ENCODE measurements around the gene EPS8L1. TPM values are rescaled to one million over a fixed set of nuclear protein-coding genes. Genes with fewer than 3 reads are reported as not detected.

EPS8L1 gene
- polyA plus RNA-seq, 1 donor from 2014 or later = 25.5 TPM

DNA sequence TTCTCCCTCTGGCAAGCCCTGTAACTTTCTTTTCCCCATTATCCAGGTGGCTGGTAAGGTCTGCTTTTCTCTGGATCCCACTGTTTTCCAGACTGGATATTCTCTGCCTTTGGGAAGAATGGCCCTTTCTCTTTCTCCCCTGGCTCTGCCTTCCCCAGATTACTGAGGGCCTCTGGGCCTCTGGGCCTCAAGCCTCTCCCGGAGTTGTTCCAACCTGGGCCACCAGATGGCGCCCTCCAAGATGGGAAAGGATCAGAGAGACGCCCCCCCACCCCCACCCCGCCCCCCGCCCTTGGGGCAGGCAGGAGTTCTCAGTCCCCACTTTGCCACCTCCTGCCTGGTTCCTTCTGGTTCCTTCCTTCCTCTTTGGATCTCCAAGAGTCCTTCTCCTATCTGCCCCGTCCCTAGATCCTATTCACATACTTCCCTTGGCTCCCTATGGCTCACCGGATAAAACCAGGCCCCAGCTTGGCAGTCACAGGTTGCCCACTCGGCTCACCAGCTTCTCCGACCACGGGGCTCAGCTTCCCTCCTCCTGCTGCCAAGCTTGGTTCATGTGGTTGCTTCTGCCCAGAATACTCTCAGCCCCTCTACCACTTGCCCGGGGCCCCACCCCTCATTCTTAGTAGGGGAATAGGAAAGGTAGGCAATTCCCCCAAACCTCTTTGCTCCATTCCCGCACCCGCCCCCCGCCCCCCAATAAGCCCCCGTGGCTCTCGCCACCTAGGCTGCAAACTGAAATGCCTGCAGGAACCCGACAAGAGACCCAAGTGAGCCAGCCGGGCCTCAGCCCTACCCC lies 13.1 kb downstream of the EPS8L1 start:
- Histone ChIP-seq H2AFZ (ENCODE audit: low read depth, low read length) (no peak overlapping the region), H3K9me3 (ENCODE audit: low read length) (no peaks in the 10 kb centered on the region), H3K9me2 (ENCODE audit: insufficient read depth, low read length) (no peaks in the 10 kb centered on the region), H3K4me2 (ENCODE audit: low read length) (peak overlapping the region; percentile 63), H3K4me3 (ENCODE audit: low read length) (peak overlapping the region; percentile 90), H3K79me2 (replicated peaks; ENCODE audit: insufficient read depth, low read length) (peaks cover 3% of the 10 kb centered on the region), H3K27me3 (ENCODE audit: insufficient read depth, low read depth, low read length) (no peaks in the 10 kb centered on the region), H4K20me1 (ENCODE audit: insufficient read depth) (no peaks in the 10 kb centered on the region), H3K36me3 (ENCODE audit: insufficient read depth, low read length) (no peaks in the 10 kb centered on the region), H3F3A (ENCODE audit: insufficient read depth, low read length, poor library complexity, severe bottlenecking) (no peaks in the 10 kb centered on the region), H3K27ac (ENCODE audit: low read length) (peak overlapping the region; percentile 3), H3K9ac (ENCODE audit: low read length) (peak overlapping the region; percentile 78)
- no peak for TF ChIP-seq EP300 (conservative IDR thresholded peaks at IDR 0.05; ENCODE audit: poor library complexity, severe bottlenecking)
- TF ChIP-seq POLR2AphosphoS5 (IDR thresholded peaks at IDR 0.05) = no peak
- TF ChIP-seq SMC3 (conservative IDR thresholded peaks at IDR 0.05; ENCODE audit: poor library complexity) = no peak
- no peak for TF ChIP-seq EZH2 (IDR thresholded peaks at IDR 0.05; ENCODE audit: borderline replicate concordance, insufficient read depth, low read length, poor library complexity, severe bottlenecking)
- TF ChIP-seq, protein P1, sequence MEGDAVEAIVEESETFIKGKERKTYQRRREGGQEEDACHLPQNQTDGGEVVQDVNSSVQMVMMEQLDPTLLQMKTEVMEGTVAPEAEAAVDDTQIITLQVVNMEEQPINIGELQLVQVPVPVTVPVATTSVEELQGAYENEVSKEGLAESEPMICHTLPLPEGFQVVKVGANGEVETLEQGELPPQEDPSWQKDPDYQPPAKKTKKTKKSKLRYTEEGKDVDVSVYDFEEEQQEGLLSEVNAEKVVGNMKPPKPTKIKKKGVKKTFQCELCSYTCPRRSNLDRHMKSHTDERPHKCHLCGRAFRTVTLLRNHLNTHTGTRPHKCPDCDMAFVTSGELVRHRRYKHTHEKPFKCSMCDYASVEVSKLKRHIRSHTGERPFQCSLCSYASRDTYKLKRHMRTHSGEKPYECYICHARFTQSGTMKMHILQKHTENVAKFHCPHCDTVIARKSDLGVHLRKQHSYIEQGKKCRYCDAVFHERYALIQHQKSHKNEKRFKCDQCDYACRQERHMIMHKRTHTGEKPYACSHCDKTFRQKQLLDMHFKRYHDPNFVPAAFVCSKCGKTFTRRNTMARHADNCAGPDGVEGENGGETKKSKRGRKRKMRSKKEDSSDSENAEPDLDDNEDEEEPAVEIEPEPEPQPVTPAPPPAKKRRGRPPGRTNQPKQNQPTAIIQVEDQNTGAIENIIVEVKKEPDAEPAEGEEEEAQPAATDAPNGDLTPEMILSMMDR (IDR thresholded peaks at IDR 0.05; ENCODE audit: poor library complexity, severe bottlenecking) = peak; percentile 61
- no peak for TF ChIP-seq MXI1 (conservative IDR thresholded peaks at IDR 0.05; ENCODE audit: poor library complexity, severe bottlenecking)
- TF ChIP-seq RAD21 (conservative IDR thresholded peaks at IDR 0.05) = no peak

DNA sequence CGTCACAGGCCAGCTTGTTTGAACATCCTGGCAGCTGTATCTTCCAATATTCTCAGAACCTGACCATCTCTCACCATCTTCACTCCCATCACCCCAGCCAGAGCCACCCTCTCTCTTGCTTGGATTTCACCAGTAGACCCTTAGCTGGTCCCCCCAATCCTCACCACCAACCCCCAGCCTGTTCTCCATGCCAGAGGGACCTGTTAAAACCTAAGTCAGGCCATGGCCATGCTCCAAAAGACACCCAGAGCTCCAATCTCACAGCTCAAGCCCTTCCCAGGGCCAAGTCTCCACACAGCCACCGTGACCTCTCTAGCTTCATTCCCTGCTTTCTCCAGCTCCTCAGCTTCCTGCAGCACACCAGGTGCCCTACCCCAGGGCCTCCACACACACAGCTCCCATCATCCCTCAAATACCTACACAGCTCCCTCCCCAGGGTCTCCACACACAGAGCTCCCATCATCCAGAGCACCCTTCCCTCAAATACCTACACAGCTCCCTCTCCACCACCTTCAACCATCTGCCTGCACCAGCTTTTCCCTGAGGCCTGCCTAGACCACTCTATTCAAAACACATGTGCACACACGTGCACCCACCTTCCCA lies 13.8 kb downstream of the EPS8L1 start:
- no peak overlapping the region for H3K4me3 ChIP-seq (ENCODE audit: low read length)
- no peaks in the 10 kb centered on the region for H3K36me3 ChIP-seq (ENCODE audit: insufficient read depth, low read length)
- no peaks in the 10 kb centered on the region for H3K9me3 ChIP-seq (ENCODE audit: low read length)
- no peak overlapping the region for H3K9ac ChIP-seq (ENCODE audit: low read length)
- H3F3A ChIP-seq (ENCODE audit: insufficient read depth, low read length, poor library complexity, severe bottlenecking) = no peaks in the 10 kb centered on the region
- H2AFZ ChIP-seq (ENCODE audit: low read depth, low read length) = no peak overlapping the region
- H3K4me2 ChIP-seq (ENCODE audit: low read length) = no peak overlapping the region
- H3K27me3 ChIP-seq (ENCODE audit: insufficient read depth, low read depth, low read length) = no peaks in the 10 kb centered on the region
- no peaks in the 10 kb centered on the region for H3K9me2 ChIP-seq (ENCODE audit: insufficient read depth, low read length)
- H3K27ac ChIP-seq (ENCODE audit: low read length) = no peak overlapping the region
- TF ChIP-seq EP300 (conservative IDR thresholded peaks at IDR 0.05; ENCODE audit: poor library complexity, severe bottlenecking) (no peak), RAD21 (conservative IDR thresholded peaks at IDR 0.05) (no peak), EZH2 (IDR thresholded peaks at IDR 0.05; ENCODE audit: borderline replicate concordance, insufficient read depth, low read length, poor library complexity, severe bottlenecking) (no peak), MXI1 (conservative IDR thresholded peaks at IDR 0.05; ENCODE audit: poor library complexity, severe bottlenecking) (no peak), TAF1 (IDR thresholded peaks at IDR 0.05; ENCODE audit: low read depth) (no peak)
- H4K20me1 ChIP-seq (ENCODE audit: insufficient read depth) = no peaks in the 10 kb centered on the region
- H3K79me2 ChIP-seq (replicated peaks; ENCODE audit: insufficient read depth, low read length) = peaks cover 3% of the 10 kb centered on the region

DNA sequence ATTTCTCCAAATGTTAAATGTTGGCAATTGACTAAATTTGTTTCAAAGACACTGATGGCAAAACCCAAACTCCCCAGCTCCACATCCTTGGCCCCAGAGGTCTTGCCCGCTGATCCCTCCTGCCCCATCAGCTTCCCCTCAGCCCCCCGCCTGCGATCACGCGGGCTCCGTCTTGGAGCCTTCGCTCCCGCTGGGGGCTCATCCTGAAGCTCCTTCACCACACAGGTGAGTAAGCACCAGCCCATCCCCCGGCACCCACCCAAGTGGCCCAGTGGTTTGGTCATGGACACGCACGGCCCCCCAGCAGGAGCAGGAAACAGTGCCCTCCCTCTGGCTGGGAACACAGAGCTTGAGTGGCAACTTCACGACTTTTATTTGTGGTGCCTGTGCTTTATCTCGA lies 14.9 kb downstream of the EPS8L1 start:
- Histone ChIP-seq H3K9me2 (ENCODE audit: insufficient read depth, low read length) (no peaks in the 10 kb centered on the region), H4K20me1 (ENCODE audit: insufficient read depth) (no peaks in the 10 kb centered on the region), H3K27ac (ENCODE audit: low read length) (no peak overlapping the region), H3K27me3 (ENCODE audit: insufficient read depth, low read depth, low read length) (no peaks in the 10 kb centered on the region), H2AFZ (ENCODE audit: low read depth, low read length) (no peak overlapping the region), H3K36me3 (ENCODE audit: insufficient read depth, low read length) (no peaks in the 10 kb centered on the region), H3F3A (ENCODE audit: insufficient read depth, low read length, poor library complexity, severe bottlenecking) (no peaks in the 10 kb centered on the region), H3K4me3 (ENCODE audit: low read length) (no peak overlapping the region), H3K9ac (ENCODE audit: low read length) (no peak overlapping the region), H3K4me2 (ENCODE audit: low read length) (no peak overlapping the region), H3K79me2 (replicated peaks; ENCODE audit: insufficient read depth, low read length) (peaks cover 3% of the 10 kb centered on the region), H3K9me3 (ENCODE audit: low read length) (no peaks in the 10 kb centered on the region)
- TF ChIP-seq SMC3 (conservative IDR thresholded peaks at IDR 0.05; ENCODE audit: poor library complexity) (no peak), MXI1 (conservative IDR thresholded peaks at IDR 0.05; ENCODE audit: poor library complexity, severe bottlenecking) (no peak), POLR2AphosphoS5 (IDR thresholded peaks at IDR 0.05) (no peak), RAD21 (conservative IDR thresholded peaks at IDR 0.05) (no peak), TAF1 (IDR thresholded peaks at IDR 0.05; ENCODE audit: low read depth) (no peak), EP300 (conservative IDR thresholded peaks at IDR 0.05; ENCODE audit: poor library complexity, severe bottlenecking) (no peak), EZH2 (IDR thresholded peaks at IDR 0.05; ENCODE audit: borderline replicate concordance, insufficient read depth, low read length, poor library complexity, severe bottlenecking) (no peak)
- TF ChIP-seq, protein P2, sequence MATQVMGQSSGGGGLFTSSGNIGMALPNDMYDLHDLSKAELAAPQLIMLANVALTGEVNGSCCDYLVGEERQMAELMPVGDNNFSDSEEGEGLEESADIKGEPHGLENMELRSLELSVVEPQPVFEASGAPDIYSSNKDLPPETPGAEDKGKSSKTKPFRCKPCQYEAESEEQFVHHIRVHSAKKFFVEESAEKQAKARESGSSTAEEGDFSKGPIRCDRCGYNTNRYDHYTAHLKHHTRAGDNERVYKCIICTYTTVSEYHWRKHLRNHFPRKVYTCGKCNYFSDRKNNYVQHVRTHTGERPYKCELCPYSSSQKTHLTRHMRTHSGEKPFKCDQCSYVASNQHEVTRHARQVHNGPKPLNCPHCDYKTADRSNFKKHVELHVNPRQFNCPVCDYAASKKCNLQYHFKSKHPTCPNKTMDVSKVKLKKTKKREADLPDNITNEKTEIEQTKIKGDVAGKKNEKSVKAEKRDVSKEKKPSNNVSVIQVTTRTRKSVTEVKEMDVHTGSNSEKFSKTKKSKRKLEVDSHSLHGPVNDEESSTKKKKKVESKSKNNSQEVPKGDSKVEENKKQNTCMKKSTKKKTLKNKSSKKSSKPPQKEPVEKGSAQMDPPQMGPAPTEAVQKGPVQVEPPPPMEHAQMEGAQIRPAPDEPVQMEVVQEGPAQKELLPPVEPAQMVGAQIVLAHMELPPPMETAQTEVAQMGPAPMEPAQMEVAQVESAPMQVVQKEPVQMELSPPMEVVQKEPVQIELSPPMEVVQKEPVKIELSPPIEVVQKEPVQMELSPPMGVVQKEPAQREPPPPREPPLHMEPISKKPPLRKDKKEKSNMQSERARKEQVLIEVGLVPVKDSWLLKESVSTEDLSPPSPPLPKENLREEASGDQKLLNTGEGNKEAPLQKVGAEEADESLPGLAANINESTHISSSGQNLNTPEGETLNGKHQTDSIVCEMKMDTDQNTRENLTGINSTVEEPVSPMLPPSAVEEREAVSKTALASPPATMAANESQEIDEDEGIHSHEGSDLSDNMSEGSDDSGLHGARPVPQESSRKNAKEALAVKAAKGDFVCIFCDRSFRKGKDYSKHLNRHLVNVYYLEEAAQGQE (IDR thresholded peaks at IDR 0.05; ENCODE audit: borderline replicate concordance) = no peak
